Stimulated activated naive CD4-positive, alpha-beta T cell (primary cell): ENCODE measurements around the gene ATP13A1.
"Not testable (repeated sequence)": the region's sequence is repeated elsewhere in the genome, so short reads cannot be mapped to it uniquely, and the experiment has no call there.

Experiments used
- DNase-seq, 6 experiments: peaks; one replicate each; lab custom pipeline; 2025; lab: John Stamatoyannopoulos, UW

Gene ATP13A1

GRCh38 chr19:19663256-19664120, at the start of gene ATP13A1:
ATP13A1 (minus strand) TSS chr19:19663676; CDS start chr19:19663666, 10 bp downstream.
- DNase-seq = peak; percentile 86 to 94 (median 94)

- DNase-seq = peak in 1 of 6 experiments; percentile 29
Observed at GRCh38 chr19:19711934-19712828, 48.7 kb upstream of the ATP13A1 start.

DNA sequence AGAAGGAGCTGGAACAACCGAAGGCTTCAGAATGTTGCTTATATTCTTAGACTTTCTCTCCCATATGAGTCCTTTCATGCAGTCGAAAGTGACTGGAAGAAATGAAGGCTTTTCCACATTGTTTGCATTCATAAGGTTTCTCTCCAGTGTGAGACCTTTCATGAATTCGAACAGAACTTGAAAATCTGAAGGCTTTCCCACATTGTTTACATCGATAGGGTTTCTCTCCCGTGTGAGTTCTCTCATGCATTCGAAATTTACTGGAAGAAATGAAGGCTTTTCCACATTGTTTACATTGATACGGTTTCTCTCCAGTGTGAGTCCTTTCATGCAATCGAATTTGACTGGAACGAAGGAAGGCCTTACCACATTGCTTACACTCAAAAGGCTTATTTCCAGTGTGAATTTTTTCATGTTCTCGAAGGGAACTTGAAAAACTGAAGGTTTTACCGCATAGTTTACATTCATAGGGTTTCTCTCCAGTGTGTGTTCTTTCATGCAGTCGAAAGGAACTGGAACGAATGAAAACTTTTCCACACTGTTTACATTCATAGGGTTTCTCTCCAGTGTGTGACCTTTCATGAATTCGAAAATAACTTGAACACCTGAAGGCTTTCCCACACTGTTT, 47.9 kb upstream of the ATP13A1 start:
- no peak for DNase-seq

GRCh38 chr19:19710506-19710905, 47.0 kb upstream of the ATP13A1 start:
- DNase-seq = no peak

GRCh38 chr19:19704836-19705235, 41.4 kb upstream of the ATP13A1 start:
- DNase-seq = no peak

- not testable (repeated sequence) for DNase-seq
Observed at GRCh38 chr19:19700493-19700892, 37.0 kb upstream of the ATP13A1 start.

DNA sequence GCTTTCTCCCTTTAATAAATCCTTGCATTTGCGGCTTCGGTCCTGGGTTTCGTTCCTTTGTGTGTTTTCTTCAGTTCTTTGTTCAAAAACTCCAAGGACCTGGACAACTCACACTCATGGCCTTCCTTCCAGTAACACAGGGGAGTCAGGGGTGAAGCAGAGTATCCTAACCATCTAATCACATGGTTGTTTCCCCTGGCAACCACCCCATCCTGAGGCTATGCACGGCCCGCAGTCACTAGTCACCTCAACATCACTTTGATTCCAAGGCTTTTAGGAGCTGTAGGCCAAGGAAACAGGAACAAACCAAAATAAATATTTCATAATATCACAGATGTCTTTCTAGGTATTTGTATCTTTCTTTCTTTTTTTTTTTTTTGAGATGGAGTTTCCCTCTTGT, 34.1 kb upstream of the ATP13A1 start:
- no peak for DNase-seq

DNA sequence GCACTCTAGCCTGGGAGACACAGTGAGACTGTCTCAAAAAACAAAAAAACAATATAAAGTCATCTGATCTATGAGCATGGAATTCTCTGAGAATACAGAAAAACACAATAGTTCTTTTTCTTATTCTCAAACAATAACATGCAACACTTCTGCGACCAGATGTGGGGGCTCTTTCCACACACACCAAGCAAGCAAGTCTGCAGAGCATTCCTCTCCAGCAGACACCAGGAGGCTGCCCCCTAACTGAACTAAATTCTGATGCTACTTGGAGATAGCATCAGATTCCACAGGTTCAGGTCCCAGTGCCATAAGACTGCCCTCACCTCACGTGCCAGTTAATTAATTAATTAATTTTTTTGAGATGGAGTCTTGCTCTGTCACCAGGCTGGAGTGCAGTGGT, 32.9 kb upstream of the ATP13A1 start:
- no peak for DNase-seq

DNA sequence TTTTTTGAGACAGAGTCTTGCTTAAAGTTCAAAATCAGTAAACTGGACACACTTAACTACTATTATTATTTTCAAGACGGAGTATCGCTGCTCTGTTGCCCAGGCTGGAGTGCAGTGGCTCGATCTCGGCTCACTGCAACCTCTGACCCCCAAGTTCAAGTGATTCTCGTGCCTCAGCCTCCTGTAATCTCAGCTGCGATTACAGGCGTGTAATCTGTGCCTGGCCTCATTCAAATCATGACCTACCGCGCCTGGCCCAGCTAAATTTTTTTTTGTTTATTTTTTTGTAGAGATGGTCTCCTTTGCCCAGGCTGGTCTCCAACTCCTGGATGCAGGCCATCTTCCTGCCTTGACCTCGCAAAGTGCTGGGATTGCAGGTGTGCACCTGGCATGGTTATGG, 28.2 kb upstream of the ATP13A1 start:
- no peak for DNase-seq

- not testable (repeated sequence) for DNase-seq
Observed at GRCh38 chr19:19689023-19689422, 25.5 kb upstream of the ATP13A1 start.

- DNase-seq = peak in 1 of 6 experiments; percentile 33
Observed at GRCh38 chr19:19687090-19687489, 23.6 kb upstream of the ATP13A1 start.

- DNase-seq = no peak
Observed at GRCh38 chr19:19686580-19686979, 23.1 kb upstream of the ATP13A1 start.

DNA sequence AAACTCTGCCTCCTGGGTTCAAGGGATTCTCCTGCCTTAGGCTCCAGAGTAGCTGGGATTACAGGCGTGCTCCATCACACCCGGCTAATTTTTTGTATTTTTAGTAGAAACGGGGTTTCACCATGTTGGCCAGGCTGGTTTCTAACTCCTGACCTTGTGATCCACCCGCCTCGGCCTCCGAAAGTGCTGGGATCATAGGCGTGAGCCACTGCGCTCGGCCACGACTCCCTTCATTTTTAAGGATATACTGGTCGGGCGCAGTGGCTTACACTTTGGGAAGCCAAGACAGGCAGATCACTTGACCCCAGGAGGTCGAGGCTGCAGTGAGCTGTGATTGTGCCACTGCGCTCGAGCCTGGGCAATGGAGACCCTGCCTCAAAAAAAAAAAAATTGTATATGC, 22.6 kb upstream of the ATP13A1 start:
- DNase-seq = not testable (repeated sequence)

GRCh38 chr19:19679176-19680073, 15.9 kb upstream of the ATP13A1 start:
- no peak for DNase-seq

- no peak for DNase-seq
Observed at GRCh38 chr19:19677579-19677978, 14.1 kb upstream of the ATP13A1 start.

DNA sequence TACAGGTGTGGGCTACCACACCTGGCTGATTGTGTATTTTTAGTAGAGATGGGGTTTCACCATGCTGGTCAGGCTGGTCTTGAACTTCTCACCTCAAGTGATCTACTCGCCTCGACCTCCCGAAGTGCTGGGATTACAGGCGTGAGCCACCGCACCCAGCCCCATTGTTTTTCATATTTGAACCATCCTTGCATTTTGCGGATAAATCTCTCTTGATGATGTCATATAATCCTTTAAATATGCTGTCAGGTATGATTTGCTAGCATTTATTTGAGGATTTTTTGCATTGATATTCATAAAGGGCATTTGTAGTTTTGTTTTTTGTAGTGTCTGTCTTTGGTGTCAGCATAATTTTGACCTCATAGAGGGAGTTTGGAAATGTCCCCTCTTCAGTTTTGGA, 10.8 kb upstream of the ATP13A1 start:
- DNase-seq = no peak

DNA sequence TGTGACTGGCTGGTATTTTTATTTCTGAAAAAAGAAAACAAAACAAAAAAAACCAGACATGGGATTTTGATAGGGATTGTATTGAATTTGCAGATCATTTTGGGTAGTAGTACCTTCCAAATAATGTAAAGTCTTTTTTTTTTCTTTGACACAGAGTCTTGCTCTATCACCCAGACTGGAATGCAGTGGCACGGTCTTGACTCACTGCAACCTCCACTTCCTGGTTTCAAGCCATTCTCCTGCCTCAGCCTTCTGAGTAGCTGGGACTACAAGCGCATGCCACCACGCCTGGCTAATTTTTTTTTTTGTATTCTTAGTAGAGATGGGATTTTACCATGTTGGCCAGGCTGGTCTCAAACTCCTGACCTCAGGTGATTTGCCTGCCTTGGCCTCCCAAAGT, 9.3 kb upstream of the ATP13A1 start:
- no peak for DNase-seq

GRCh38 chr19:19670070-19670551, 6.6 kb upstream of the ATP13A1 start:
- no peak for DNase-seq

DNA sequence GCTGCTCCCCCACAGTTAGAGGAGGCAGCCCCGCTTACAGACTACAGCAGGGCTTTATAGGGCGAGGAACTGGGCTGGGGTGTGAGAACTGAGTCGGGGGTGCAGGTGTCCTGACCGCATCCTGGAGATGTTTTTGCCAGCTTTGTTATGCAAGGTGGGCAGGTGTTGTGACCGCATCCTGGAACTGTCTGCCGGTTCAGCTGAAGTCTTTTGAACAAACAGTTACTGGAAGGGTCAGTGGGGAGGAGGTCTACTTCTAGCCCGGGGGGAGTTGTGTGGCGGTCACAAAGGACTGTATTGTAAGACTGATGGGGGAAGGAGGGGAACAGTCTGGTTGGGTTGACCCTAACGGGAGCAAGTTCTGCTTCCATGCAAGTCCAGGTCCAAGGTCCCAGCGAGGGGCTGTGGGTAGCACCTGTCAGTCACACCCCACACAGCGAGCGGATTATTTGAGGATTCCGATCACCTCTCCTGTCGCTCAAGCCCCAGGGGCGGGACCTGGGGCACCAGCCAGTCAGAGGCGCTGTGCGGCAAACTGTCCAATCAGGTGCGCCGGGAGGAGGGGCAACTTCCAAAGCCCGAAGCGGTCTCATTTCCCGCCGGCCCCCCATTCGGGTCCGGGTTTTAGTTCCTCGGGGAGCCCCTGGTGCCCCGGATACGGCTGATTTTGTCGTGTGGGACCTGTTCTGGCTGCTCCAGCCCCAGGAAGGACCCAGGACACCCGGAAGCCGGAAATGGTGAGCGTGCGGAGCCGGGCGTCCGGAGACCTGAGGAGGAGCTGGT, 4.9 kb upstream of the ATP13A1 start, which contains the start of gene ZNF101:
Gene ZNF101 (plus strand): TSS at position 610 of the 783 bp plus-strand sequence. CDS start 125 bp downstream, at position 735.
- peak; percentile 83 to 99 (median 94) for DNase-seq

GRCh38 chr19:19665420-19665948, 2.0 kb upstream of the ATP13A1 start:
- not testable (repeated sequence) for DNase-seq
